ENCODE data around the gene KCNK7.

KCNK7 gene

GRCh38 chr11:65585396-65586246, 10.0 kb downstream of the KCNK7 start:
- no peak for DNase-seq

- DNase-seq: no peak
Measured at GRCh38 chr11:65584723-65585171, 10.9 kb downstream of the KCNK7 start.

- no peak for DNase-seq
Measured at GRCh38 chr11:65584106-65584505, 11.5 kb downstream of the KCNK7 start.

GRCh38 chr11:65583589-65583988, 12.0 kb downstream of the KCNK7 start:
- DNase-seq: no peak

- no peak for DNase-seq
Measured at GRCh38 chr11:65581928-65582327, 13.7 kb downstream of the KCNK7 start.

GRCh38 chr11:65580756-65581155, 14.8 kb downstream of the KCNK7 start:
- DNase-seq: no peak

GRCh38 chr11:65580031-65580692, 15.4 kb downstream of the KCNK7 start:
- no peak for DNase-seq

- no peak for DNase-seq
Measured at GRCh38 chr11:65579291-65579690, 16.3 kb downstream of the KCNK7 start.

GRCh38 chr11:65578667-65579066, 16.9 kb downstream of the KCNK7 start:
- DNase-seq: no peak

GRCh38 chr11:65578134-65578533, 17.5 kb downstream of the KCNK7 start:
- no peak for DNase-seq

GRCh38 chr11:65577756-65578109, 17.9 kb downstream of the KCNK7 start:
- DNase-seq: no peak

- DNase-seq: peak; percentile 76
Measured at GRCh38 chr11:65576867-65577755, 18.5 kb downstream of the KCNK7 start.

GRCh38 chr11:65576232-65576866, 19.3 kb downstream of the KCNK7 start:
- DNase-seq: no peak

GRCh38 chr11:65575568-65576231, 19.9 kb downstream of the KCNK7 start, which contains the start of gene EHBP1L1:
Gene EHBP1L1 (plus strand): TSS chr11:65576053. CDS start chr11:65576303, 250 bp downstream.
- peak; percentile 94 for DNase-seq

- DNase-seq: peak; percentile 87
Measured at GRCh38 chr11:65574811-65575567, 20.6 kb downstream of the KCNK7 start.

- peak; percentile 98 for DNase-seq
Measured at GRCh38 chr11:65574109-65574810, 21.3 kb downstream of the KCNK7 start.

- peak; percentile 83 for DNase-seq
Measured at GRCh38 chr11:65573391-65574079, 22.1 kb downstream of the KCNK7 start.

GRCh38 chr11:65572356-65573051, 23.1 kb downstream of the KCNK7 start, which contains the start of gene FAM89B:
Gene FAM89B (plus strand): TSS chr11:65572538. CDS start chr11:65572670, 132 bp downstream.
- peak; percentile 96 for DNase-seq

- peak; percentile 74 for DNase-seq
Measured at GRCh38 chr11:65571940-65572339, 23.7 kb downstream of the KCNK7 start.

All from RPMI8226 (cell line).